GM12874 (cell line): Measurements from ENCODE around the gene SMIM35.

ENCODE experiments used
- CTCF ChIP-seq: IDR thresholded peaks from 2 replicates; pipeline ENCODE4 v1.5.1; 2011; ENCODE audit warnings: low read depth, mild to moderate bottlenecking, control low read depth, low read length, moderate library complexity; ENCODE audit not compliant: insufficient read depth

The SMIM35 gene

GRCh38 chr11:118068206-118068944, 18.4 kb downstream of the SMIM35 start:
- TF ChIP-seq CTCF = no peak

- TF ChIP-seq CTCF = no peak
Observed at GRCh38 chr11:118067006-118067405, 19.8 kb downstream of the SMIM35 start.

- no peak for TF ChIP-seq CTCF
Observed at GRCh38 chr11:118065384-118065783, 21.4 kb downstream of the SMIM35 start.

- TF ChIP-seq CTCF = no peak
Observed at GRCh38 chr11:118064956-118065355, 21.8 kb downstream of the SMIM35 start.

- TF ChIP-seq CTCF = no peak
Observed at GRCh38 chr11:118061586-118062125, 25.1 kb downstream of the SMIM35 start.

GRCh38 chr11:118060869-118061268, 25.9 kb downstream of the SMIM35 start:
- no peak for TF ChIP-seq CTCF

- no peak for TF ChIP-seq CTCF
Observed at GRCh38 chr11:118060081-118060661, 26.6 kb downstream of the SMIM35 start.
